A673 (cell line): ENCODE results near the gene TNC.

ENCODE experiments used
- EZH2 ChIP-seq: fragments of 200-600 bp; sonication (generic); IDR thresholded peaks from 2 replicates; pipeline ENCODE4 v1.6.1; 2017; ENCODE audit warnings: borderline replicate concordance, low read depth, mild to moderate bottlenecking, mixed read lengths, antibody characterized with exemption, low read length; ENCODE audit not compliant: poor library complexity, severe bottlenecking
- TF ChIP-seq, protein P1 (sequence below): fragments of 300-800, 200-600 bp; sonication (generic); conservative IDR thresholded peaks from 2 replicates; pipeline ENCODE4 v1.5.1; 2017; ENCODE audit warnings: low read depth, mild to moderate bottlenecking, antibody characterized with exemption, low read length, moderate library complexity, mixed read lengths

DNA sequence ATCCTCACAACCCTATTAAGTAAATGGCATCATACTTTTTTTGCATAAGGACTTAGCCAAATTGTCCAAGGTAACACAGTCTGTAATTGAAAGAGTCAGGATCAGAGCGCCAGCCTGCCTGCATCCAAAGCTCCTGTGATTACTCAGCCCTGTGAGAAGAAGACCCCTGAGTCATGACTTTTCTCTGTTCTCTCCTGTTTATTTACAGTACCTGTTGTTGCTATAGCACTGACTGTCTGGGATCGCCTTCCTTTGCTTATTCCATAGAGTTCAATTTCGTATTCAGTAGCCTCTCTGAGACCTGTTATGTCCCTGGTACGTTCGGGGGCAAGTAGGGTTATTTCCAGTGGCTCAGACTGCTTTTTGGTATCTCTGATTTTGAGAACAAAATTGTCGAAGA is 71.8 kb downstream of the TNC start:
- TF ChIP-seq, protein P1, sequence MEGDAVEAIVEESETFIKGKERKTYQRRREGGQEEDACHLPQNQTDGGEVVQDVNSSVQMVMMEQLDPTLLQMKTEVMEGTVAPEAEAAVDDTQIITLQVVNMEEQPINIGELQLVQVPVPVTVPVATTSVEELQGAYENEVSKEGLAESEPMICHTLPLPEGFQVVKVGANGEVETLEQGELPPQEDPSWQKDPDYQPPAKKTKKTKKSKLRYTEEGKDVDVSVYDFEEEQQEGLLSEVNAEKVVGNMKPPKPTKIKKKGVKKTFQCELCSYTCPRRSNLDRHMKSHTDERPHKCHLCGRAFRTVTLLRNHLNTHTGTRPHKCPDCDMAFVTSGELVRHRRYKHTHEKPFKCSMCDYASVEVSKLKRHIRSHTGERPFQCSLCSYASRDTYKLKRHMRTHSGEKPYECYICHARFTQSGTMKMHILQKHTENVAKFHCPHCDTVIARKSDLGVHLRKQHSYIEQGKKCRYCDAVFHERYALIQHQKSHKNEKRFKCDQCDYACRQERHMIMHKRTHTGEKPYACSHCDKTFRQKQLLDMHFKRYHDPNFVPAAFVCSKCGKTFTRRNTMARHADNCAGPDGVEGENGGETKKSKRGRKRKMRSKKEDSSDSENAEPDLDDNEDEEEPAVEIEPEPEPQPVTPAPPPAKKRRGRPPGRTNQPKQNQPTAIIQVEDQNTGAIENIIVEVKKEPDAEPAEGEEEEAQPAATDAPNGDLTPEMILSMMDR: no peak
- no peak for TF ChIP-seq EZH2
